Suprapubic skin (tissue), 3 donors: ENCODE measurements around the gene FCSK.

ENCODE experiments used
- CTCF ChIP-seq, 2 donors: fragments of 200-600 bp in 1 of 2; fragments of 450-650 bp in 1 of 2; sonication (generic) in 1 of 2; IDR thresholded peaks; one replicate each; pipeline ENCODE4 v1.5.1; 2016 to 2019; ENCODE audit warnings: antibody characterized with exemption in 2 of 2, mild to moderate bottlenecking in 1 of 2, moderate library complexity in 1 of 2
- EP300 ChIP-seq: sonication (generic); formaldehyde crosslinking; IDR thresholded peaks from one replicate; pipeline ENCODE4 v1.6.1; 2017; ENCODE audit warnings: antibody characterized with exemption
- POLR2A ChIP-seq, 2 donors: fragments of 450-650 bp; IDR thresholded peaks; one replicate each; pipeline ENCODE4 v1.6.1; 2017; ENCODE audit warnings: antibody characterized with exemption in 2 of 2, mild to moderate bottlenecking in 2 of 2, moderate library complexity in 2 of 2

- TF ChIP-seq EP300 = no peak
- no peak for TF ChIP-seq POLR2A (IDR thresholded peaks at IDR 0.05)
- no peak for TF ChIP-seq CTCF (IDR thresholded peaks at IDR 0.05)
Observed at GRCh38 chr16:70510216-70510615, 55.8 kb downstream of the FCSK start.
